ENCODE data around the gene FBXO42.
"Not testable (repeated sequence)": the region's sequence is repeated elsewhere in the genome, so short reads cannot be mapped to it uniquely, and the experiment has no call there.

FBXO42 gene

GRCh38 chr1:16217061-16217785 lies 135.1 kb downstream of the FBXO42 start:
- peak; percentile 36 to 84 for DNase-seq

GRCh38 chr1:16215882-16216753 lies 136.2 kb downstream of the FBXO42 start:
- peak in 1 of 2 experiments; percentile 31 for DNase-seq

GRCh38 chr1:16215240-16215639 lies 137.0 kb downstream of the FBXO42 start:
- not testable (repeated sequence) for DNase-seq

- DNase-seq: not testable (repeated sequence)
These were observed 138.7 kb downstream of the FBXO42 start for GRCh38 chr1:16213544-16213943.

- DNase-seq: no peak
These were observed 139.3 kb downstream of the FBXO42 start for GRCh38 chr1:16213013-16213412.

GRCh38 chr1:16212251-16212961 lies 139.9 kb downstream of the FBXO42 start, which contains the start of gene ARHGEF19:
Gene ARHGEF19, minus strand, starts transcription at chr1:16212652. Its CDS starts 3,598 bp downstream, at chr1:16209054.
- DNase-seq: peak in 1 of 2 experiments; percentile 24

GRCh38 chr1:16211824-16212223 lies 140.5 kb downstream of the FBXO42 start:
- no peak for DNase-seq

GRCh38 chr1:16210581-16210980 lies 141.7 kb downstream of the FBXO42 start:
- peak; percentile 45 to 76 for DNase-seq

GRCh38 chr1:16209847-16210407 lies 142.4 kb downstream of the FBXO42 start:
- peak in 1 of 2 experiments; percentile 18 for DNase-seq

- DNase-seq: no peak
These were observed 143.0 kb downstream of the FBXO42 start for GRCh38 chr1:16209132-16209846.

GRCh38 chr1:16208270-16208987 lies 143.9 kb downstream of the FBXO42 start:
- no peak for DNase-seq

GRCh38 chr1:16207318-16208269 lies 144.7 kb downstream of the FBXO42 start:
- DNase-seq: no peak

- peak; percentile 51 to 90 for DNase-seq
These were observed 145.5 kb downstream of the FBXO42 start for GRCh38 chr1:16206547-16207317.

GRCh38 chr1:16205891-16206546 lies 146.3 kb downstream of the FBXO42 start:
- no peak for DNase-seq

GRCh38 chr1:16205334-16205671 lies 147.0 kb downstream of the FBXO42 start:
- DNase-seq: no peak

GRCh38 chr1:16204634-16205333 lies 147.5 kb downstream of the FBXO42 start:
- DNase-seq: no peak

GRCh38 chr1:16204216-16204615 lies 148.1 kb downstream of the FBXO42 start:
- no peak for DNase-seq

- DNase-seq: no peak
These were observed 148.7 kb downstream of the FBXO42 start for GRCh38 chr1:16203550-16203949.
